NCI-H146 (cell line): ENCODE results near the gene CALB2.
A peak's percentile ranks its signal among the peaks of the same experiment; 100 is the strongest.

ENCODE experiments used
- DNase-seq: peaks from one replicate; lab custom pipeline; 2025; lab: John Stamatoyannopoulos, UW

Gene CALB2

GRCh38 chr16:71389330-71389729 is 30.8 kb downstream of the CALB2 start:
- DNase-seq, result no peak

GRCh38 chr16:71396594-71396993 is 38.1 kb downstream of the CALB2 start:
- no peak for DNase-seq

GRCh38 chr16:71399801-71400563 is 41.5 kb downstream of the CALB2 start:
- DNase-seq, result no peak

- DNase-seq, result no peak
Measured at GRCh38 chr16:71402007-71402406, 43.5 kb downstream of the CALB2 start.

- no peak for DNase-seq
Measured at GRCh38 chr16:71402674-71403073, 44.2 kb downstream of the CALB2 start.

GRCh38 chr16:71404364-71404763 is 45.8 kb downstream of the CALB2 start:
- DNase-seq, result no peak

- DNase-seq, result no peak
Measured at GRCh38 chr16:71406316-71406715, 47.8 kb downstream of the CALB2 start.

- DNase-seq, result no peak
Measured at GRCh38 chr16:71406724-71407123, 48.2 kb downstream of the CALB2 start.

- DNase-seq, result no peak
Measured at GRCh38 chr16:71407731-71408130, 49.2 kb downstream of the CALB2 start.

GRCh38 chr16:71408536-71408935 is 50.0 kb downstream of the CALB2 start:
- DNase-seq, result no peak

- no peak for DNase-seq
Measured at GRCh38 chr16:71409011-71409775, 50.7 kb downstream of the CALB2 start.

GRCh38 chr16:71410146-71410545 is 51.6 kb downstream of the CALB2 start:
- DNase-seq, result no peak

GRCh38 chr16:71412270-71413160 is 54.0 kb downstream of the CALB2 start:
- peak; percentile 74 for DNase-seq

GRCh38 chr16:71413341-71413740 is 54.8 kb downstream of the CALB2 start:
- no peak for DNase-seq

- no peak for DNase-seq
Measured at GRCh38 chr16:71414038-71414437, 55.5 kb downstream of the CALB2 start.

GRCh38 chr16:71421911-71422310 is 63.4 kb downstream of the CALB2 start:
- DNase-seq, result peak; percentile 10

- DNase-seq, result no peak
Measured at GRCh38 chr16:71423016-71423415, 64.5 kb downstream of the CALB2 start.

- no peak for DNase-seq
Measured at GRCh38 chr16:71423865-71424264, 65.3 kb downstream of the CALB2 start.

GRCh38 chr16:71424626-71425025 is 66.1 kb downstream of the CALB2 start:
- DNase-seq, result no peak

GRCh38 chr16:71425746-71426068 is 67.2 kb downstream of the CALB2 start:
- no peak for DNase-seq

- peak; percentile 97 for DNase-seq
Measured at GRCh38 chr16:71426069-71426879, 67.8 kb downstream of the CALB2 start.
